OCI-LY7 (cell line): ENCODE results near the gene CCDC88B.

Experiments
- CTCF ChIP-seq: fragments of 200-600 bp; sonication (generic); conservative IDR thresholded peaks from 2 replicates; pipeline ENCODE4 v1.5.1; 2014; ENCODE audit warnings: mild to moderate bottlenecking, antibody characterized with exemption, low read length, moderate library complexity, mixed read lengths
- EZH2phosphoT487 ChIP-seq: fragments of 200-600 bp; sonication (generic); IDR thresholded peaks from 2 replicates; pipeline ENCODE4 v1.6.1; 2018; ENCODE audit warnings: low read depth, borderline replicate concordance, mild to moderate bottlenecking, mixed run types, antibody characterized with exemption, low read length, moderate library complexity, mixed read lengths

GRCh38 chr11:64296236-64296635 lies 43.8 kb upstream of the CCDC88B start:
- TF ChIP-seq CTCF (no peak), EZH2phosphoT487 (no peak)
